GM18508 (cell line): ENCODE measurements around the gene RPL36A.

ENCODE experiments used
- ATAC-seq: cut with Tn5 transposase; IDR thresholded peaks from one replicate; pipeline ENCODE4 v1.9.1; 2021; ENCODE audit warnings: moderate number of reproducible peaks; ENCODE audit not compliant: insufficient read depth, unreplicated experiment

RPL36A gene

DNA sequence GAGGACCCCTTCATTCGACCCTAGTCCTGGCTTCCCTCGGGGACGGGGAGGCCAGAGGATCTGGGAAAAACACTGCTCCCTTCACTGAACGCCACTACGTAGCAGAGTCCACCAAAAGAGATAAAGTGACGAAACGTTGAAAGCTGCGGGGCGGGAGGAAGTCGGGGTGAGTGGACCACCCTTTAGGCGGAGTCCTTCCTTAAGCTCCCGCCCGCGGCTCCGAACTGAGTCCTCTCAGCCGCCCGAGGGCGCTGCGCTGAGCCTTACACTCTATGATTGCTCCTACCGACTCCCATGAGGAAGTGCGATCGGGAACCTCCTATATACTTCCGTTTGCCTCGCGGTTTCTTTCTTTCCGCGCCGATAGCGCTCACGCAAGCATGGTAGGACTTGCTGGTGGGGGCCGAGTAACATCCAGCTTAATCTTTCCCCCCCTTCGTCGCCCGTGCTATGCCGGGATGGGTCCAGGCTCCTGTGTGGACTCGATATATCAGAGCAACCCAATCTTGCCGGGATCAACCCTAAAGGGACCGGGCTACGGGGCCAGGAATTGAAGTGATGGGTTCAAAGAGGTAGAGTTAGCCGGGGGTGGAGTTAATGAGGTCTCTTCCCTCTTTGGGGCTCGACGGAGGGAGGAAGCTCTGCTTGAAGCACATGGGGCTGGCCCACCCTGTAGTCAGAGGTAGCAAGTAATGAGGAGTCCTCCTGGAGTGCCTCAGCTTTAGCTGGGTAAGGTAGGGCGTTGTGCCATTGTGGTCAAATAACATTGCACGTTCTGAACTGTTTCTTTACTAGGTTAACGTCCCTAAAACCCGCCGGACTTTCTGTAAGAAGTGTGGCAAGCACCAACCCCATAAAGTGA lies at the start of gene RPL36A:
TSS of gene RPL36A (plus strand) at position 348 of the 862 bp plus-strand sequence. CDS start at position 381, 33 bp downstream.
- ATAC-seq: peak; percentile 45

DNA sequence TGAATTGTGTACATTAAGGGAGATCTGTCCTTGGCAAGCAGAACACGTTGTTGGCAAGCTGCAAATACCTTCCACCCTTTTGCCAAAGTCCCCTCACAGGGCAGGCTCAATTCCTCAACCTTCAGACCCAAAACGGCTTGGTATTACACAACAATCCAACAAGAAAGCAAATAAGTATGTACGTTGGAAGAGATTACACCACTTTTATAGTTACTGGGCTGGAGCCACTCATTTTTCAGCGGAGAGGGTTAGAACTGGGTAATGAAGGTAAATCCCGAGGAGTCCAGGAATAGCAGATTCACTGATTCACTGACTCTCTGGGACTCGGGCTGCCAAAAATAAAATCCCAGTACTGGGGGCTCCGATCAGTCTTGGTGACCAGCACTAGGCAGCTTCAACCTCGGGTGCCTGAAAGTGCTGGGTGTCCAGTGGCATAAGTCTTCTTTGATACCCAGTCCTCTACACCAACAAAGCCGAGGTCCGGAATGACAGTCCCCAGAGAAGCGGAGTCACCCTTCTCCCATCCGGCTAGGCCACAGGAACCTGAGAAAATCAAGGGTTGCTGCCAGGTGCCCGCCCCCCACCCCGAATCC lies 42.9 kb upstream of the RPL36A start:
- no peak for ATAC-seq

DNA sequence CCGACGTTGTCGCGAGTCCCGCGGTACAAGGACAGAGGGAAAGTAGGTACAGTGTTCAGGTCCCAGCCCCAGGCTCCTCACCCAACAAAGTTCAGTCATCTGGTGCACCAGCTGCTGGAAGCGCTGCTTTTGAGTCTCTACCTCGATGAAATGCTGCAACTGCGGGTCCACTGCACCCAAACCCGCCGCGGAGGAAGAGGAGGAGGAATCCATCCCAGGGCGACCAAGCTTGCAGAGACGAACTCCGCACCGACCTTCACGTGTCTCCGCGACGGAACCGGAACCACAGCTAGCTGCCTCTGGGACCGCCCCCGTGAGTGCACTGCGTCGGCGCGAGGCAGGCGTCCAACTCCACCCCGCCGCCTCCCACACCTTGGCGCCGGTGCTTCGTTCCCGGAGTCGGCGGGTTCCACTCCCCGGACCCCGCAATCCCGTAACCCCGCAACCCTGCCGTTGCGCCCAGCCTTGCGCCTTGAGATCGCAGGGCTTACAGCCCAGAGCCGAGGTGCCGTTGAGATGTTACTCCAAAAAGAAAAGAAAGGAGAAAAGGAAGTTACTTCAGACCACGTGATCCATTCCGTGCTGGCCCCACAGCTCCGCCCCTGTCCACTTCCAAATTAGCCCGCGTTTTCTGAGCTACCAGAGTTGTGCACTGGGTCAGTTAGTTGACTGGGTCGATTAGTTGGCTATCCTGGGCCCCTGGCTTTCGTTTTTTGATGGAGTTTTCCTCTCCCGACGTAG lies 42.2 kb upstream of the RPL36A start, which contains the start of gene TIMM8A:
TSS of gene TIMM8A (minus strand) at position 291 of the 741 bp plus-strand sequence. CDS start at position 213, 78 bp downstream.
- peak; percentile 81 for ATAC-seq

DNA sequence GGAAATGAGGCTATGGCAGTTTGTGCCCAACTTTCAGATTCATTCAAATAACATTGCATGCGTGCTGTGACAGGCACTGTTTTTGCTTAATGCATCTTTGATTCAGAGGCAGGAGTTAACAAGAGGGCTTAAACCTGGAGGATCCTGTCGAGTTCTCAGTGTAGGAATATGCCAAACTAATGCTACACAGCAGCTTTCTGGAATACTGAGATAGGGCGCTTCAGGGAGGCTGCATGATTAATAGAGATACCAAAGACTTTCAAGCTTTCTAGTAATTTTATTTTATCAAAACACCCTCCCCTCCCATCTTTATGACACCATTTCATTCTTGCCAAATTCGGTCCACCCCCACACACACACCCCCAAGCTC lies 41.6 kb upstream of the RPL36A start:
- no peak for ATAC-seq

DNA sequence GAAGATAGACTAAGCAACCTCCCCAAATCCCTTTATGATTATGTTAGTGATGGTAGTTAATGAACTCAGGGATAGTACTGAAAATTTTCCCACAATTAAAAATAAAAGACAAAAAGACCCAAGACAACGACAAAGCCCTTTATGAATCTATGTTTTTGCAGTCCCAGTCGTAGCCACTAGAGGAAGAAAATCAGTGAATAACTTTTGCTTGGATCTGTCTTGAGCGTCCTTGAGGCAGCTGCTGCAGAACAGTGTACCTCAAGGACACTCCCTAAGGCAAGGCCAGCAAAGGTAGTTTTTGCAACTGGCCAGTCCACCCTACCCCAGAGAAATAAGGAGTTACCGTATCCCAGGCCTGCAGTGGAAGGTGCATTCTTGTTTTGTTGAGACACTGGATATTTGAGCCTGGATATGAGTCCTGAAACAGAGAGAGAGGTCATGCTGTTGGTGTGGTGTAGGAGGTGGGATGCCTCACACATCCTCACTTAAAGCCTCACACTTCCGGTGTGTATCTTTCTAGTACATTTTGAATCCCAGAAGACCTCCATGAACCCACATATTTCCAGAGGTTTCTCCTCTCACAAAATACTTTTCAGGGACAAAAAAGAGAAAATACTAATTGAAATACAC lies 33.5 kb upstream of the RPL36A start:
- no peak for ATAC-seq

DNA sequence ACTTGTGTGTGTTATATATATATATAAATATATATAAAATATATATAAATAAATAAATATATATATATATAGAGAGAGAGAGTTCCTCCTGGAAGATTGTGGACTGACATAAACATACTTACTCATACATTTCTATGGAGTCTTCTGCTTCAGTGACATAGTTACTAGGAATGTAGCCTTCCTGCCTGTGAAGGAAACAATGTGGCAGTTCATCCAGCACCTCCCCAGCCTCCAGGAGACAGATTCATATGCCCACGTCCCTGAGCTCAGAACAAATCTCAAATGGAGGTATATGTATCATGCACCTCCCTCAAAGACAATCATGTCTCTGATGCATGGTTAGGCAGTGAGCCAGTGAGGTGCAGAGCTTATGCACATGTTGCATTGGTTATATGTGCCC lies 30.8 kb upstream of the RPL36A start:
- no peak for ATAC-seq

DNA sequence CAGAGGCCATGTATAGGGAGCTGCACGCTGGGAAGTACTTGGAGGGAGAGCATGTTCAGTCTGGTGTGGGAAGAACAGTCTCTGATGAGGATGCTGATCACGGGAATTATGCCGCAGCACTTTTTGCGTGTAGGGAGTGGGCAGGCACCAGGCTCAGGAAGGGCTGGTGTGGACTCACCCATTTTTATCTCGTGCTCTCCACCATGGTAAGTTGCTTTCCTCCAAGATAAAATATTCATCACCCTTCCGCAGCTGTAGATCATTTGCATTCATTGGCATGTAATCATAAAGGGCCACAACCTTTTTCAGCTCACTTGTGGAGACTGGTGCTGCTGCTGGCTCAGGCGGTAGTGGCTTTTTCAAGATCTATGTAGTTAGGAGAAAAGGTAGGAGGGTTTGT lies 30.4 kb upstream of the RPL36A start:
- ATAC-seq: no peak

DNA sequence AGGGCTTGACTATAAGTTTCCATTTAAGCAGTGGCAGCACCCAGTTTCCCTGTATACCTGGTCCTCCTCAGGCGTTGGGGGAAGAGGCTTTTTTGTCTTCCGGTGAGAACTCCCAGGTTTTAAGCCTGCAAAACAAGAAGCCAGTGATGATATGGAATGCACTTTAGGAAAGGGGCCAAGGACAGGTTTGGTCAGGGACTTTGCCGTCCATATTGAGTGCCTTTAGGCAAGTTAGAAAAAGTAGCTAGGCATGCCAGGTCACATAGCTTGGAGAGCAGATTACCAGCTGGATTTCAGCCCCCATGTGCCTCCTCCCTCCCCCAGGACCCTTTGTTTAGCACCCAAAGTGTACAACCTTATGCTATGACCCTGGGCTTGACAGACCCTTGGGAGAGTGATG lies 28.7 kb upstream of the RPL36A start:
- no peak for ATAC-seq

DNA sequence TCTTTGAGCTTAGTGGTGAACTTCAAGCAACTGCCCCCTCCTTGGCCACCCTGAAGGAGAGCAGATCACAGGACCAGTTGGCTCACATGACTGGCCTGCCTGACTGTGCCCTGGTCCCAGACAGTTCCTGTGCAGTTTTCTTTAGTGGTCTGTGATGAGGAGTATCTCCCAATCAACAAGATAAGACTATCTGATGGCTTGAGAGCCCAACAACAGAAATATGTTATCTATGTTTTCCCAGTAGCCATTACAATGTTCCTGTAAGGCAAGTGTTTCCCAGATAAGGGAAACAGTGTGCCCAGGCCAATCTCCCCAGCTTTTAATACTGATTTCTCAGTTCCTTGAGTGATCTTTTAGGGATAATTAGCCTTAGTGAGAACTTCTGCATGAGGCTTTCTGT lies 28.1 kb upstream of the RPL36A start:
- ATAC-seq: no peak

DNA sequence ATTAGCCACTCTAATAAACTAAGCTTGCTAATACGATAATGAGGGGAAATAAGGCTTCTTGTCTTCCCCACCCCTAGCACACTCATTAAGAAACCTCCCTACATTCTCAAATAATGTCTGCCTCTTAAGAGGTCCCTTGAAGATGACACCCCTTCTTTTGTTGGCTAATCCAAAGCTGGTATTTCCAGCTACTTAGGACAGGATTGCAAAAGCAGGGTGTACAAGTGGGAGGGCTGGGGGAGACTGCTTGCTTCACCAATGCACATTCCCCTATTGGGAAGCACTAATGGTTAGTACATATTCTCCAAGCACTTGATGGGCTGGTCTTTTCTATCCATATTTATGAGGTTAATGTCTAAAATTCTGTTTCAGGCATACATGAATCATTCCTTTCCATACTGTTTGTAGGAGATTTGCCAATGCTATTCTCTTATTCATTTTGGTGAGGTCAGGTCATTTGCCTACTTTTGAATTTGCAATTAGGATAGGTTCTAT lies 25.5 kb upstream of the RPL36A start:
- ATAC-seq: no peak

DNA sequence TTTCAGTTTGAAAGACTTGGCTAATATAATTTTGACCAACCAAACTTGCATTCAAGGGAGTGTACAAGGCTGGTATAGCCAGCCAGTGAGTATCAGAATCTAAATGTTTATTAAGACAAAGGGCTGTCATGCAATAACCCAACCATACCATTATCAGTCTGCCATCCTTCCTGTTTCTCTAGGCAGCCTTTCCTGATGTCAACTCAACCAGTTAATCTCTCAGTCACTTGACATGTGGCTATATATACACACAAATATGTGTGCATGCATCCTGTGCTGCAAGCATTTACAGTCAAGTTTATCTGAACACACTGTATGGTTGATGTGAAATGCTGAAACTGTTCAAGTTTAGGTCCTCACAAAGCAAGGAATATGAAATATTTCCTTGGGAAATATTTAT lies 22.0 kb upstream of the RPL36A start:
- ATAC-seq: no peak

DNA sequence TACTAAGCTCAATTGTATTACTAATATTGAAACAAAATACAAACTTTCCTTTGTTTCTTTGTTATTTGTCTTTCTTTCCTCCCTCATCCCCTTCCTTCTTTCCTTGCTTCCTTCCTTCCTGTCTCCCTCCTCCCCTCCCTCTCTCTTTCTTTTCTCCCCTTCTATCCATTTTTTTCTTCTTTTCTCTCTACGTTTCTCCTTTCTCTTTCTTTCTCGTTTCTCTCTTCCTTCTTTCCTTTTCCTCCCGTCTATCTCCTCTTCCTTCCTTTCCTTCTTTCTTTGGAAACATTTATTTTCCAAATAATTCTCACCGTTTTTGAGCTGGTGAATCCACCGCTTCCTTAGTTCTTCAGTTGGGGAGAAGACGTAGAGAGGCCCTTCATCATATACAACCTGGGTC lies 21.1 kb upstream of the RPL36A start:
- no peak for ATAC-seq

DNA sequence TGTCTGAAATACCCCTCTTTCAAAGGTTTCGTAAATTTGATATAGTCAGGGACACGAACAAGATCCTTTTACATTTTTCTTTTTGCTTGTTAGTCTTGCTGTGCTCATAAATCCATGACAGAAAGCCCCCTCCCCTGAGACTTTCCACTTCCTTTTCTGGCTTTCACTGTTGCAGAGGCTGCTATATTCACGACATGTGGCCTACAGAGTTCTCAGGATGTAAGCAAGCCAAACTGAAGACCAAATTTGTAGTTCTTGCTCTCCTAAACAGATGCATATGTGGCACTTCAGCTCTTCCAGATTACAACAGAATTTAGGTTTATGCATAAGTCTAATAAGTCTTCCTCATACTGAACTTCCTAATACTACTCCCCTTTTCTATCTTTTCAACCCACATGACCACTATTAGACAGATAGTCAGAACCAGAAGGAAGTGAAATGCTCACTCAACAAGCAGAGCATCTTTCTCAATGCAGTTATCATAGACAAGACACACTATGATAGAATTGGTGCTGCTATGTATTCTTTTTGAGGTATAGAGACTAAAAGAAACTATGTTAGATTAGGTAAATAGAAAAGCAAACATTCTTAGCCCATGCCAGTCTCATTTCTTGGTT lies 19.8 kb upstream of the RPL36A start:
- ATAC-seq: no peak

DNA sequence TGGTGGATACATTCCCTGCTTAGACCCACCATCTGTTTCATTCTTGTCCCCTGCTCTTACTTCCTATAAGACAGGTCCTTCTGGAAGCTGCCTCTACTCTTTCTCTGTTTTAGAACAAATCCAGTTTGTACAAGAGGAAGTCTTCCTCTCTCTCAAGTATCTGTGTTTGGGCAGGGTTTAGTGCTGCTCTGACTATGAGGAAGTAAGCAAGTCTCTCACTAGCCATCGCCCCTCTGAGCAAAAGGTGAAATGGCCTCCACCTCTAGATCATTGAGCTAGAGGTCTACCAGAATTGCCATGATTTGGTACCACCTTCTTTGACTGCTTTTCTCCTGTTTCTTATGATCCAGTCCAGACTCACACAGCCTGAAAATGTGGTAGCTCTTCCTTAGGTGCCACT lies 13.3 kb upstream of the RPL36A start:
- ATAC-seq: no peak

DNA sequence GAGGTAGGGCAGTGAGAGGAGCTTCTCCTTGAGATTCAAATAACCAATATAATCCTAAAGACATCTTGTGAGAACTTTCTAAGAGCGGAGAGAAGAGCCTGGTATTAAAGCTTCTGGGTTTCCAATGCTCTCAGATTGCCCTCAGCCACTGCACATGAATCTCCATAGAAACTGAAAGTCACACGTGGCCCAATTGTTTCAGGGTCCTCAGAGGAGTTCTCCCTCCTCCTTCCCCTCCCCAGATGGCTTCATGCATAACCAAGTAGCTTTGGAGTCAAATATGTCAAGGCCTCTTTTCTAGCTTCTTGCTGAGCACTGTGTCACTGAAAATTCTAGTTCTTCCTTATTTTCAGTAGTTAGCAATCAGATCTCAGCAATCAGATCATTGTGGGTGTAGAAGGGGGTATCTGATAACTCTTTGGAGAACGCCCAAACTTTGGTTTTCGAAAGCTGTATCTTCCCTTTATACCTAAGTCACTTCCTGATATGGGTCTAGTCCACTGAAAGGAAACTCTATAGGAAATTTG lies 7.1 kb upstream of the RPL36A start:
- ATAC-seq: peak; percentile 58

DNA sequence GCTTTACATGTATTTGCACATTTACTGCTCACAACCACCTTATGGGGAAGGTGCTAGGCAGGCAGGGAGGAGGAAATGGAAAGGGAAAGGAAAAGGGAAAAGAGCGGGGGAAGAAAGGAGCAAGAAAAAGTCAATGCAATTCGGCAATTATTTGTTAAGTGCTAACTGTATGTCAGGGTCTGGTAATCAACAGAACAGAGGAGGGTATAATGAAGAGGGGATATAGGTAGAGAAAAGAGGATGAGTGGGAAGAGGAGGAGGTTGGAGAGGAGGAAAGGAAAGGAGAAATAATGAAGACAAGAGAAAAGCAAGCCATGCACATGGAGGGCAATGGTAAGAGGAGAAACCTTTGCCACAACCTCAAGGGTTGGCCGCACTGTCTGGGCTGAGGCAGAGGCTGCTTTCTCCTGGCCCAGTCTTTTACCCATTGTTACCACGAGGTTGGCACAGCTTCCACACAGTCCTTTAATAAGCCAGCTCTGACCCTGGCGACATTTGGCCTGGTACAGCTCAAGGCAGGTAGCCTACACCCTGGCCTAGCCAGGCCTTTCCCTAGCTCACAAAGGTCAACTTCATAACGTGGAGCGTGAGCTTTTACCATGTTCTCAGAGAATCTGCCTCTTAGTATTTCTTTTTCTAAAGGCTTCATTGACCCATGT lies 5.7 kb upstream of the RPL36A start:
- no peak for ATAC-seq

DNA sequence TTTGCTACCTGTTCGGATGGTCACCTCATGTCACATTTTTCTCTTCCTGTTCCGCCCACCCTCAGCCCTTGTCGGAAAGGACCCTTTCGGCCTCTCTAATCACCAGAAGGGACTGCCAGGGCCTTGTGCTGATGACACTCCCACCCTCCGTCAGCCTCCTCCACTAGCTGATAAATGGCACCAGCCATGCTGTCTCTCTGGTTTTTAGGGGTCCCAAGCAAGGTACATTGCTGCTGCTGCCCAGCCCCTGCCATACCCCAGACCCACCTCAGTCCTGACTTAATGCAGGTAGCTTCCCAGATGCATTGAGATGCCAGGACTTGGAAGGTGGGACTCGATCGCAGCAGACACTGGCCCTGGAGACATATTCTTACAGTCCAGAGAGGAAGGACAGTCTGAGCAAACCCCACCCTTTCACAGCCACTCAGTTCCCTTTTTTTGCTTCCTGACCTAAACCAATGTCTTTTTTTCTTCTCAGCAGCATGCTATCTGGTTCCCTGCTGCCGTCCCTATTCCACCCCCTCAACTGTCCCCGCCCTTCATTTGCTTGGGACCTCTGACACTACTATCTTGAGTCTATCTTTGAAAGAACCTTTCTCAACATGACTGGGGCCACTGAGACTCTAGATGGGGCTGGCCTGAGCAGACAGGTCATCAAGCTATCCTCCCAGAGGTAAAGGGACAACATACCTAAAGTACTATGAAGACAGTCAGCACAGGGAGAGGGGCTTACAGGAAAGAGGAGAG lies 4.8 kb upstream of the RPL36A start, which contains the start of gene BTK:
TSS of gene BTK (minus strand) at position 397 of the 747 bp plus-strand sequence. CDS start 10,907 bp downstream, outside the sequence.
- peak; percentile 55 for ATAC-seq

DNA sequence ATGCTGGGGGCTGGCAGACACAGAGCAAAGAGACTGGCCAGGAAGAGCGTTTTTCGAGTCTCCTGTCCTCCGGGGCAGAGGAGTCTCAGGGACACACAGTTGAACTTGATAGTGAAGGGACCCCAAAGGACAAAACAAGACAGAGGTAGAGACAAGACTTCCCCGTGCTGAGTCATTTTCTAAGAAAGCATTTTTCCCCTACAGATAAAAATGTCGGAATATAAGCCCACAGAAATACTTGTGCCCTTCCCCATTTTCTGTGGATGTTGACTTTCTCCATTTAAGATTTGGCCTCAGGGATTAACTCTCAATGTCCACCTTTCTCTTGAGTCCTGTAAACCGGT lies 4.3 kb upstream of the RPL36A start:
- no peak for ATAC-seq

DNA sequence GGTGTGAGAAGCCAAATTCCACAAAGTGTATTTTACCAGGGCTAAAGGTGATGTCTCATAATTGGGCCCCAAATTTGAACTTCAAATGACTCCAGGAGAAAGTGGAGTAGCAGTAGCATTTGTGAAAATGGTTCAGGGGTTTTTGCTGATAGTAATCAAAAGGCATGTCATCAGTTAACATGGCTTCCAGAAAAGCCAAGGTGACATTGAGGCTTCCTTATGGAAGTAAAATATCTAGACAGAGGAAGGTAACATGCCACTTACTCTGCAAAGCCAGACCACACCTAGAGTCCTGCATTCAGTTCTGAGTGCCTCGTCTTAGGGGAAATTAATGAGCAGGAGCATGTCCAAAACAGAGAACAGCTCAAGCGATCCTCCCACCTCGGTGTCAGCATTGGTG lies 2.2 kb upstream of the RPL36A start:
- ATAC-seq: no peak
